IMR-90 (cell line): ENCODE data around the gene COL3A1. TPM values are rescaled to one million over a fixed set of nuclear protein-coding genes. Genes with fewer than 3 reads are reported as not detected.

Source experiments
- ATAC-seq: fragments of 200-7000 bp; cut with Tn5 transposase; 2 replicates; pipeline ENCODE4 v1.9.1; 2020; ENCODE audit warnings: low read depth, mild to moderate bottlenecking, moderate library complexity
- BruUV-seq: library from RNA; stranded (reverse); fragments of 400-500 nt; replicated peaks from 2 replicates; lab custom pipeline; 2021; lab: Mats Ljungman, UMichigan
- CTCF ChIA-PET: fragments of 300-600 bp; formaldehyde crosslinking; extraction: SDS; loops from one replicate; lab custom pipeline; 2021; ENCODE audit warnings: antibody characterized with exemption; lab: Yijun Ruan, JAX
- POLR2A ChIA-PET: fragments of 300-600 bp; sonication (Branson Sonifier 250); formaldehyde crosslinking; loops from one replicate; lab custom pipeline; 2022; ENCODE audit warnings: antibody characterized with exemption; ENCODE audit not compliant: unreplicated experiment; lab: Charles Lee
- DNase-seq: peaks from one replicate; pipeline ENCODE4 v3.0.0; 2013
- H2AFZ ChIP-seq: replicated peaks from 2 replicates; pipeline ENCODE3; 2013; ENCODE audit warnings: low read length, mild to moderate bottlenecking; ENCODE audit not compliant: poor library complexity
- H2AK5ac ChIP-seq: 2 replicates; pipeline ENCODE4 v1.6.1; 2013; ENCODE audit warnings: low read depth, low read length, inconsistent platforms
- H2AK9ac ChIP-seq: replicated peaks from 2 replicates; pipeline ENCODE3; 2013; ENCODE audit warnings: mild to moderate bottlenecking, low read depth, low read length, moderate library complexity; ENCODE audit not compliant: poor library complexity
- H2BK120ac ChIP-seq: 2 replicates; pipeline ENCODE4 v1.6.1; 2013; ENCODE audit warnings: low read depth, low read length, inconsistent platforms
- H2BK15ac ChIP-seq: 3 replicates; pipeline ENCODE4 v1.6.1; 2013; ENCODE audit warnings: low read depth, low read length, inconsistent platforms
- H2BK20ac ChIP-seq: 2 replicates; pipeline ENCODE4 v1.6.1; 2013; ENCODE audit warnings: low read depth, mild to moderate bottlenecking, inconsistent platforms, low read length, moderate library complexity
- H2BK5ac ChIP-seq: 2 replicates; pipeline ENCODE4 v1.6.1; 2013; ENCODE audit warnings: mild to moderate bottlenecking, low read depth, low read length, inconsistent platforms; ENCODE audit not compliant: poor library complexity, severe bottlenecking
- H3K14ac ChIP-seq: replicated peaks from 2 replicates; pipeline ENCODE4 v1.6.1; 2013; ENCODE audit warnings: low read depth, low read length, inconsistent platforms
- H3K18ac ChIP-seq: 2 replicates; pipeline ENCODE4 v1.6.1; 2013; ENCODE audit warnings: low read depth, low read length, control low read depth
- H3K23ac ChIP-seq: 2 replicates; pipeline ENCODE4 v1.6.1; 2013; ENCODE audit warnings: low read depth, low read length, inconsistent platforms
- H3K27ac ChIP-seq: 2 replicates; pipeline ENCODE4 v1.5.1; 2013; ENCODE audit warnings: mild to moderate bottlenecking, control low read depth, low read length; ENCODE audit not compliant: insufficient read depth
- H3K27me3 ChIP-seq: 2 replicates; pipeline ENCODE4 v1.6.1; 2013; ENCODE audit warnings: low read length; ENCODE audit not compliant: control insufficient read depth, insufficient read depth
- H3K36me3 ChIP-seq: 2 replicates; pipeline ENCODE4 v1.6.1; 2013; ENCODE audit warnings: low read length, mixed read lengths; ENCODE audit not compliant: control insufficient read depth, insufficient read depth
- H3K4ac ChIP-seq: 2 replicates; pipeline ENCODE4 v1.6.1; 2013; ENCODE audit warnings: low read depth, low read length, inconsistent platforms
- H3K4me1 ChIP-seq: 2 replicates; pipeline ENCODE4 v1.6.1; 2013; ENCODE audit warnings: low read length, mixed read lengths; ENCODE audit not compliant: control insufficient read depth, insufficient read depth
- H3K4me2 ChIP-seq: 2 replicates; pipeline ENCODE4 v1.6.1; 2013; ENCODE audit warnings: low read depth, mild to moderate bottlenecking, control low read depth, low read length, moderate library complexity
- H3K4me3 ChIP-seq: 2 replicates; pipeline ENCODE4 v1.5.1; 2013; ENCODE audit warnings: low read depth, mild to moderate bottlenecking, control low read depth, low read length, moderate library complexity; ENCODE audit not compliant: insufficient read depth
- H3K56ac ChIP-seq: 2 replicates; pipeline ENCODE4 v1.6.1; 2013; ENCODE audit warnings: low read length, inconsistent platforms; ENCODE audit not compliant: insufficient read depth; ENCODE audit errors: extremely low read depth
- H3K79me1 ChIP-seq, 2 experiments: 2 replicates each; pipeline ENCODE4 v1.6.1; 2013; ENCODE audit warnings: low read length in 2 of 2, inconsistent platforms in 1 of 2, low read depth in 1 of 2
- H3K9ac ChIP-seq: 2 replicates; pipeline ENCODE4 v1.6.1; 2013; ENCODE audit warnings: low read depth, low read length, control low read depth
- H3K9me1 ChIP-seq: 2 replicates; pipeline ENCODE4 v1.6.1; 2013; ENCODE audit warnings: low read length, inconsistent platforms; ENCODE audit not compliant: insufficient read depth
- H3K9me3 ChIP-seq: 2 replicates; pipeline ENCODE4 v1.6.1; 2013; ENCODE audit warnings: low read length; ENCODE audit not compliant: control insufficient read depth, insufficient read depth
- H4K20me1 ChIP-seq: 2 replicates; pipeline ENCODE4 v1.6.1; 2013; ENCODE audit warnings: low read length, inconsistent platforms; ENCODE audit not compliant: insufficient read depth
- H4K5ac ChIP-seq: 2 replicates; pipeline ENCODE4 v1.6.1; 2013; ENCODE audit warnings: mild to moderate bottlenecking, low read depth, low read length, control low read depth
- H4K8ac ChIP-seq, 2 experiments: 2 replicates each; pipeline ENCODE4 v1.6.1; 2013; ENCODE audit warnings: low read depth in 2 of 2, low read length in 2 of 2, control low read depth in 1 of 2, inconsistent platforms in 1 of 2
- H4K91ac ChIP-seq: 2 replicates; pipeline ENCODE4 v1.6.1; 2013; ENCODE audit warnings: low read depth, low read length, inconsistent platforms; ENCODE audit not compliant: insufficient read depth
- CEBPB ChIP-seq: IDR thresholded peaks from 2 replicates; pipeline ENCODE4 v1.6.1; 2012; ENCODE audit warnings: low read depth, low read length, improper control_type of control experiment
- NFE2L2 ChIP-seq: fragments of 150-350 bp; IDR thresholded peaks from 2 replicates; pipeline ENCODE4 v1.6.1; 2016; ENCODE audit warnings: low read depth, mild to moderate bottlenecking, low read length
- WGBS, 2 experiments: methylation state at CpG; one replicate each; pipeline versions ENCODE4 v1.1.5 to v1.1.7; 2013; ENCODE audit warnings: missing lambda C conversion rate in 2 of 2; ENCODE audit not compliant: insufficient read length in 1 of 2; ENCODE audit errors: extremely low coverage in 2 of 2; 5-methylcytosine and 5-hydroxymethylcytosine counted together
- dilution Hi-C: fragments of 300-500 bp; cut with HindIII; formaldehyde crosslinking; loops from one replicate; pipeline ENCODE4 v1.14.3; 2018; ENCODE audit warnings: low sequenced_read_pairs; ENCODE audit not compliant: unreplicated experiment
- in situ Hi-C: fragments of 300-500 bp; cut with MboI; formaldehyde crosslinking; loops from 3 replicates; pipeline ENCODE4 v1.14.3; 2019; ENCODE audit warnings: low sequenced_read_pairs, inconsistent platforms, mixed read lengths
- intact Hi-C: fragments of 100-400 bp; cut with micrococcal nuclease; formaldehyde crosslinking; loops from 2 replicates; pipeline ENCODE4 v1.10.0; 2022
- polyA plus RNA-seq, 3 experiments: library from polyadenylated mRNA; depleted of rRNA; stranded (reverse); fragments of >200 nt; gene quantifications; 2 replicates each; pipeline ENCODE4 v1.2.3, GENCODE V29; 2012; ENCODE audit warnings: low replicate concordance in 1 of 3
- total RNA-seq: library from RNA; depleted of rRNA; stranded (reverse); fragments of >200 nt; gene quantifications from 2 replicates; pipeline ENCODE4 v1.2.3, GENCODE V29; 2012

Gene COL3A1
- total and polyA plus RNA-seq, 2 of the 4 experiments (the other 2 are of a cell fraction), result 402 to 408 TPM

DNA sequence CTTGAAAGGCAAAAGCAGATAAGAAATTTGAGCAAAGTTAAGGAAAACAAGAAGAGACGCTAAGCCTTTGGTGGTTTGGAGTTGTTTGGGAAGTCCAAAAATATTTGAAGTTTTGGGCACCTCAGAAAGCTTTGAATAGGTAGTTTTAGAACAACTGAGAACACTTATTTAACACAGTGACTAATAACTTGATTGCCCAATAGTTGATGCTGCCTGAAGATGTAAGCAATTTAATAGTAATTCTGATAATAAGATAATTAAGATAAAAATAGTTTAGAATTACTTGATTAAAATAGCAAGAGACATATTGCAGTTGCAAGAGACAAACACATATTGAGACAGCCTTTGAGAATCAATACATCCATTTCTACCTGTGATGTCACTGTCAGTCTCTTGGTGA is 16.5 kb upstream of the COL3A1 start:
- H3K14ac ChIP-seq, result no peak overlapping the region
- no peak overlapping the region for H2BK15ac ChIP-seq
- H3K18ac ChIP-seq, result no peak overlapping the region
- H4K8ac ChIP-seq, result no peak overlapping the region
- ATAC-seq (no peak), DNase-seq (no peak)
- H2AK5ac ChIP-seq, result no peak overlapping the region
- H4K5ac ChIP-seq, result no peak overlapping the region
- H3K4ac ChIP-seq, result no peak overlapping the region
- dilution Hi-C loops (no loop called here), intact Hi-C loops (no loop called here), in situ Hi-C loops (no loop called here)
- H2AK9ac ChIP-seq, result no peak overlapping the region
- no peak overlapping the region for H3K4me3 ChIP-seq
- BruUV-seq, result no TSS peak
- H3K4me2 ChIP-seq, result no peak overlapping the region
- H3K9me3 ChIP-seq, result no peaks in the 10 kb centered on the region
- no peak overlapping the region for H3K27ac ChIP-seq
- H2AFZ ChIP-seq, result no peak overlapping the region
- CTCF ChIA-PET, result no interaction called here
- no peaks in the 10 kb centered on the region for H3K79me1 ChIP-seq
- no peak overlapping the region for H3K23ac ChIP-seq
- no peaks in the 10 kb centered on the region for H3K9me1 ChIP-seq
- H4K91ac ChIP-seq, result no peak overlapping the region
- TF ChIP-seq NFE2L2, result no peak
- peak; percentile 81 for TF ChIP-seq CEBPB
- no peak overlapping the region for H2BK120ac ChIP-seq
- H2BK5ac ChIP-seq, result no peak overlapping the region
- H2BK20ac ChIP-seq, result no peak overlapping the region
- H3K56ac ChIP-seq, result no peak overlapping the region
- POLR2A ChIA-PET, result no interaction called here
- WGBS, 2 experiments, result no CpG with 5 or more reads among the region's 1 CpG
- no peaks in the 10 kb centered on the region for H3K4me1 ChIP-seq
- H3K36me3 ChIP-seq, result no peaks in the 10 kb centered on the region
- no peaks in the 10 kb centered on the region for H4K20me1 ChIP-seq
- no peaks in the 10 kb centered on the region for H3K27me3 ChIP-seq
- H3K9ac ChIP-seq, result no peak overlapping the region
